IPS-18a (cell line): ENCODE data around the gene SH2D1B.
"Not testable (repeated sequence)": the region's sequence is repeated elsewhere in the genome, so short reads cannot be mapped to it uniquely, and the experiment has no call there.

Experiments used
- H3K27ac ChIP-seq: one replicate; pipeline ENCODE4 v1.5.1; 2013; ENCODE audit warnings: low read length
- H3K27me3 ChIP-seq: one replicate; pipeline ENCODE4 v1.6.1; 2013; ENCODE audit warnings: mild to moderate bottlenecking, low read length; ENCODE audit not compliant: control insufficient read depth, insufficient read depth
- H3K36me3 ChIP-seq: one replicate; pipeline ENCODE4 v1.6.1; 2013; ENCODE audit warnings: low read depth, low read length; ENCODE audit not compliant: control insufficient read depth
- H3K4me1 ChIP-seq: one replicate; pipeline ENCODE4 v1.6.1; 2013; ENCODE audit warnings: low read depth, low read length; ENCODE audit not compliant: control insufficient read depth
- H3K4me3 ChIP-seq: one replicate; pipeline ENCODE4 v1.5.1; 2013; ENCODE audit warnings: low read length
- H3K9ac ChIP-seq: one replicate; pipeline ENCODE4 v1.6.1; 2013; ENCODE audit warnings: mild to moderate bottlenecking, low read length, moderate library complexity
- H3K9me3 ChIP-seq: one replicate; pipeline ENCODE4 v1.6.1; 2013; ENCODE audit warnings: low read depth, low read length; ENCODE audit not compliant: control insufficient read depth

Gene SH2D1B

GRCh38 chr1:162419450-162419931 is 7.6 kb upstream of the SH2D1B start:
- H3K4me1 ChIP-seq, H3K9me3 ChIP-seq, H3K27me3 ChIP-seq, H3K27ac ChIP-seq, H3K9ac ChIP-seq, H3K4me3 ChIP-seq, H3K36me3 ChIP-seq: not testable (repeated sequence)

- H3K4me1 ChIP-seq, H3K9ac ChIP-seq, H3K4me3 ChIP-seq, H3K27ac ChIP-seq, H3K9me3 ChIP-seq, H3K36me3 ChIP-seq, H3K27me3 ChIP-seq: not testable (repeated sequence)
Observed at GRCh38 chr1:162418584-162418983, 6.6 kb upstream of the SH2D1B start.

GRCh38 chr1:162417650-162418049 is 5.7 kb upstream of the SH2D1B start:
- H3K27me3 ChIP-seq, result no peaks in the 10 kb centered on the region
- H3K36me3 ChIP-seq, result no peaks in the 10 kb centered on the region
- H3K4me3 ChIP-seq, result no peak overlapping the region
- no peaks in the 10 kb centered on the region for H3K4me1 ChIP-seq
- no peak overlapping the region for H3K27ac ChIP-seq
- H3K9me3 ChIP-seq, result peaks cover 4% of the 10 kb centered on the region
- H3K9ac ChIP-seq, result no peak overlapping the region

- Histone ChIP-seq H3K9ac (no peak overlapping the region), H3K27me3 (no peaks in the 10 kb centered on the region), H3K9me3 (peaks cover 4% of the 10 kb centered on the region), H3K36me3 (no peaks in the 10 kb centered on the region), H3K4me3 (no peak overlapping the region), H3K4me1 (no peaks in the 10 kb centered on the region), H3K27ac (no peak overlapping the region)
Observed at GRCh38 chr1:162416909-162417308, 5.0 kb upstream of the SH2D1B start.

GRCh38 chr1:162416215-162416614 is 4.3 kb upstream of the SH2D1B start:
- no peaks in the 10 kb centered on the region for H3K36me3 ChIP-seq
- H3K27ac ChIP-seq, result no peak overlapping the region
- H3K4me3 ChIP-seq, result no peak overlapping the region
- H3K4me1 ChIP-seq, result no peaks in the 10 kb centered on the region
- no peaks in the 10 kb centered on the region for H3K27me3 ChIP-seq
- no peak overlapping the region for H3K9ac ChIP-seq
- peaks cover 4% of the 10 kb centered on the region for H3K9me3 ChIP-seq

GRCh38 chr1:162407539-162407938 is 4.4 kb downstream of the SH2D1B start:
- no peaks in the 10 kb centered on the region for H3K27me3 ChIP-seq
- H3K4me1 ChIP-seq, result no peaks in the 10 kb centered on the region
- no peak overlapping the region for H3K9ac ChIP-seq
- no peak overlapping the region for H3K27ac ChIP-seq
- H3K4me3 ChIP-seq, result no peak overlapping the region
- no peaks in the 10 kb centered on the region for H3K36me3 ChIP-seq
- no peaks in the 10 kb centered on the region for H3K9me3 ChIP-seq

GRCh38 chr1:162406811-162407210 is 5.1 kb downstream of the SH2D1B start:
- Histone ChIP-seq H3K36me3 (no peaks in the 10 kb centered on the region), H3K27ac (no peak overlapping the region), H3K9ac (no peak overlapping the region), H3K4me1 (no peaks in the 10 kb centered on the region), H3K9me3 (no peaks in the 10 kb centered on the region), H3K4me3 (no peak overlapping the region), H3K27me3 (no peaks in the 10 kb centered on the region)

- H3K27ac ChIP-seq, result no peak overlapping the region
- H3K27me3 ChIP-seq, result no peaks in the 10 kb centered on the region
- H3K9ac ChIP-seq, result no peak overlapping the region
Observed at GRCh38 chr1:162405800-162406199, 6.1 kb downstream of the SH2D1B start.

GRCh38 chr1:162404550-162405160 is 7.3 kb downstream of the SH2D1B start:
- no peaks in the 10 kb centered on the region for H3K9me3 ChIP-seq
- no peaks in the 10 kb centered on the region for H3K27me3 ChIP-seq
- no peak overlapping the region for H3K4me3 ChIP-seq
- H3K27ac ChIP-seq, result no peak overlapping the region
- H3K36me3 ChIP-seq, result no peaks in the 10 kb centered on the region
- H3K4me1 ChIP-seq, result peaks cover under 1% of the 10 kb centered on the region
- no peak overlapping the region for H3K9ac ChIP-seq

More at GRCh38 chr1:162405800-162406199, 6.1 kb downstream of the SH2D1B start:
- no peaks in the 10 kb centered on the region for H3K4me1 ChIP-seq
- H3K36me3 ChIP-seq, result no peaks in the 10 kb centered on the region
- no peak overlapping the region for H3K4me3 ChIP-seq
- H3K9me3 ChIP-seq, result no peaks in the 10 kb centered on the region

- H3K9me3 ChIP-seq, result no peaks in the 10 kb centered on the region
- H3K27me3 ChIP-seq, result no peaks in the 10 kb centered on the region
- H3K4me1 ChIP-seq, result peaks cover 13% of the 10 kb centered on the region
- H3K27ac ChIP-seq, result no peak overlapping the region
- H3K36me3 ChIP-seq, result no peaks in the 10 kb centered on the region
- no peak overlapping the region for H3K4me3 ChIP-seq
- no peak overlapping the region for H3K9ac ChIP-seq
Observed at GRCh38 chr1:162400790-162401355, 11.1 kb downstream of the SH2D1B start.

- H3K4me3 ChIP-seq, result no peak overlapping the region
- H3K27ac ChIP-seq, result no peak overlapping the region
- H3K36me3 ChIP-seq, result no peaks in the 10 kb centered on the region
Observed at GRCh38 chr1:162398999-162399580, 12.8 kb downstream of the SH2D1B start.

More at GRCh38 chr1:162398999-162399580, 12.8 kb downstream of the SH2D1B start:
- Histone ChIP-seq H3K9me3 (no peaks in the 10 kb centered on the region), H3K27me3 (no peaks in the 10 kb centered on the region), H3K4me1 (peaks cover 13% of the 10 kb centered on the region), H3K9ac (no peak overlapping the region)
